GM13977 (cell line): ENCODE data around the gene PCGF5.

Experiments
- DNase-seq: peaks from one replicate; pipeline ENCODE4 v3.0.0; 2012; ENCODE audit warnings: low spot score
- in situ Hi-C: fragments of 300-500 bp; cut with MboI; formaldehyde crosslinking; loops from one replicate; pipeline ENCODE4 v1.12.0; 2022; ENCODE audit warnings: low sequenced_read_pairs, low pct_unique_long_range_greater_than_20kb, mixed read lengths, inconsistent platforms; ENCODE audit not compliant: unreplicated experiment
- TF ChIP-seq, protein P1 (sequence below): IDR thresholded peaks from 2 replicates; pipeline ENCODE4 v1.5.1; 2012; ENCODE audit warnings: mild to moderate bottlenecking, control low read depth; ENCODE audit not compliant: insufficient read depth; ENCODE audit errors: extremely low read depth, missing control alignments

Gene PCGF5

DNA sequence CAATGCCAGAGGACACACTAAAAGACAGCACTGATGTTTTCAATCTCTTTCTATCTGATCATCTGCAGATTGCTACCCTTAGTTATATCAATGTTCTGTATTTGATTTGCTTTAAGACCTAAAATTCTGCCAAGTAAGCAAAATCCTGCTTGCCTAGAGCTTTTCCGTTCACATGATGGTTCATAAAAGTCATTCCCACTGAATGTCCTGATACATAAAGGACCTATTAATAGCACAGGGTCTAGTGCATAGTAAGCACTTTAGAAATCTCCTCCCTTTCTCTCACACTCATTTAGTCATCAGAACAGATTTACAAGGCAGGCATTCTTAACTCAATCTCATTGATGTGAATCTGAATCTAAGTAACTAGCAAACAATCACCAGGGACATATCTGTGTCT lies 68.8 kb downstream of the PCGF5 start:
- in situ Hi-C loops: no loop called here
- TF ChIP-seq, protein P1, sequence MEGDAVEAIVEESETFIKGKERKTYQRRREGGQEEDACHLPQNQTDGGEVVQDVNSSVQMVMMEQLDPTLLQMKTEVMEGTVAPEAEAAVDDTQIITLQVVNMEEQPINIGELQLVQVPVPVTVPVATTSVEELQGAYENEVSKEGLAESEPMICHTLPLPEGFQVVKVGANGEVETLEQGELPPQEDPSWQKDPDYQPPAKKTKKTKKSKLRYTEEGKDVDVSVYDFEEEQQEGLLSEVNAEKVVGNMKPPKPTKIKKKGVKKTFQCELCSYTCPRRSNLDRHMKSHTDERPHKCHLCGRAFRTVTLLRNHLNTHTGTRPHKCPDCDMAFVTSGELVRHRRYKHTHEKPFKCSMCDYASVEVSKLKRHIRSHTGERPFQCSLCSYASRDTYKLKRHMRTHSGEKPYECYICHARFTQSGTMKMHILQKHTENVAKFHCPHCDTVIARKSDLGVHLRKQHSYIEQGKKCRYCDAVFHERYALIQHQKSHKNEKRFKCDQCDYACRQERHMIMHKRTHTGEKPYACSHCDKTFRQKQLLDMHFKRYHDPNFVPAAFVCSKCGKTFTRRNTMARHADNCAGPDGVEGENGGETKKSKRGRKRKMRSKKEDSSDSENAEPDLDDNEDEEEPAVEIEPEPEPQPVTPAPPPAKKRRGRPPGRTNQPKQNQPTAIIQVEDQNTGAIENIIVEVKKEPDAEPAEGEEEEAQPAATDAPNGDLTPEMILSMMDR: no peak
- no peak for DNase-seq

DNA sequence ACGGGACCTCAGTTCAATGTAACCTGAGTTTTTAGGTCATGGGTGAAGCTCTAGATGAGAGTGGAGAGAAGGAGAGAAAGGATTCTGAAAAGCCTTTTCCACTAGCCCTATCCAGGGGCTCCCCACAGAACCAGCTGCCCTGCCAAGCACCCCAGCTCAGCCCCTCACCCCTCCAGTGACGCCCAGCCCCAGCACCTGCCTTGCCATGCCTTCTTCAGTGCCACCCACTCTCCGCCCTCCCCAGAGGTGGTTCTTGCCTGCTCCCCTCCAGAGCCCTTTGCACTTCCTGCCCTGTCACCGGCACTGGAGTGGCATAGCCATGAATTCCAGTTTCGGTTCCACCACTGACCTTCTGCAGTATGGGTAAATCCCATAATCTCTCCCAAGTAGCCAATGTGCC lies 70.1 kb downstream of the PCGF5 start:
- no peak for DNase-seq
- in situ Hi-C loops: no loop called here
- TF ChIP-seq, protein P1: no peak

DNA sequence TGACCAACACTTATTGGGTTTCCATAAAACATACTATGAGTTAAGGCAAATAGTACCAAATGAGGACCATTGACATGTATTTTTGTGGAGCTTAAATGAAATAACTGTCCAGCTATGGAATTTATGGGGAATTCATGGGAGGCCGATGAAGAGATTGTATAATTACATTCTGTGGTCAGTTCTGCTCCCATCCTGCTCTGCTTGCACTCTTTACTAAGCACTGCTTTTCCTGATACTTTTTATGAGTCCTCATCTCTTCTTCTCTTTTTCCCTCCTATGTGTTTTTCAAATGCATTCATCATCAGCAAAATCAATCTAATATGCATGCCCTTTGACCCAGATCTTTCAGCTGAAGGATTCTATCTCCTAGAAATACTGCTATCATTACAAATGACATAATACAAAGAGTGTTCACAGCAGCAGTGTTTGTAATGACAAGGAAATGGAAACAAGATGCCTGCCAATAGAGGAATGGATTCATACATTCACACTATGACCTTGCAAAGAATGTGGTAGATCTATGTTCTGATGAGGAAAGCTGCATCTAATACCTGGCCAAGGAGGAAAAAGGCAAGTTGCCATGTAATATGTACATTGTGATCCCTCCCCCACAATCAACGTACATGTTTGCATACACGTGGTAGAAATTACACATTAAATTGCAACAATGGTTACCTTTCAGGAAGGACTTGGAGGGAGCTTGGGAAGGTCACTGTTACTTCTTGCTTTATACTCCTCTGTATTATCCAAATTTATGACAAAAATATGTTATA lies 73.9 kb downstream of the PCGF5 start:
- no peak for DNase-seq
- TF ChIP-seq, protein P1: no peak
- in situ Hi-C loops: no loop called here

DNA sequence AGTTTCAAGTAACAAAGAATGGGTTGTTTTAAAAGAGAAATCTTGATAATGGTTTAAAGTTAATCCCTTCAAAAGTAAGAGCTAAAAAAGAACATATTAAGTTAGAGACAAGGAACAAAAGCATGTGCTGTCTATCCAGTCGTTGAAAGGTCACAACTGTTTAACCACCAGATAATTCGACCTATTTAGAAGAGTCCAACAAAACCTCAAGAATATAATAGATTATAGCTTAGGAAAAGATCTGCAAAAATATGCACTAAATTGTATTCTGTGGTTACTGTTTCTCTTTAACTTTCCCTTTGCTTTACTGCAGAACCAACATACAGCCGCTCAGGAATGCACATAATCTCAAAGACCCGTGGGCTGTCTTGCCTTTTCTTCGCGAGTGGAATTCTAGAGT lies 74.9 kb downstream of the PCGF5 start:
- in situ Hi-C loops: no loop called here
- TF ChIP-seq, protein P1: no peak
- DNase-seq: no peak

DNA sequence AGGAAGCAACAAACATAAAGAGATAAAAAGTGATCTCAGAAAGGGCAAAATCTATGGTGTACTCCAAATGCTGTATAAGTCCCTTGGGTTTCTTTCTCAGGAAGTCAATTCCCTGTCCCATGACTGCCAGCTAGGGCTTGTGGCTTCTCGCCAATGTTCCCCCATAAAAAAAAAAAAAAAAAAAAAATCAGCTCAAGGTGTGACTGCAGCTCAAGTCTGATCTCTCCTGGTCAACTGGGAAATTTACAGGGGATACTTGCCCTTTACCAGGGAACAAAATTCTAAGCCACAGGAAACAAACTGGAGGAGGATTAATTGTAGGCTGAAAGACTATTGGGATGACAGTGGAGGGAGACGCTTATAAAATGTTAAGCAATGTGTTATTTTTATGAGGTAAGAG lies 76.0 kb downstream of the PCGF5 start:
- DNase-seq: no peak
- in situ Hi-C loops: no loop called here
- TF ChIP-seq, protein P1: peak; percentile 38

DNA sequence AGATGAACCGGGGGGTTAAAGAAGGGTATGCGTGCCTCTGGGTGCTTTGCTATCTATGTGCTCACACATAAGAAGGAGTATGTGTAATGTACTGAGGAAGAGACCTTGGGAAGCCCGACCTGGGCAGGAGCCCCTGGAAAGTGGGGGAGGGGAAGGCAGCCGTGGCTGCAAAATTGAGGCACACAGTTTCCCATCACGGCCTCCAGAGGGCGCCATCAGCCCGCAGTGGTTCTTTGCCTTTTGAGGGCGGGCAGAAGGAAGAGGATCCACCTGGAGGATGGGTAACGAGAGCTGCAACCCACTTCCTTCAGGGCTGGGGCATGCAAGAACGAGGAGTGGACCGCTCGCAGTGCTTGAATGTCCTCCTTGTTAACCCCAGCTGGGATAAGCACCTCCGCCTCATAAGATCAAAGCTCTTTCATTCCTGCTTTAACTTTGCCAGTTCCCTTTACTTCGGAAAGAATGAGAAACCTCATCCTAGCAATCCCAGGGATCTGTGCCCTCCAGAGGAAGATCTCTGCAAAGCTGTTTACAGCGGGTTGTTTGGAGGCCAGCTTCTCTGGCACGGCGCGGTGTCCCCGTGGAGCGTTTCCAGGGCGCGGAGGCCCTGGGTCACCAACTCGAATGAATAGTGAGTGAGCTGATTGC lies 77.9 kb downstream of the PCGF5 start:
- peak; percentile 80 for DNase-seq
- TF ChIP-seq, protein P1: peak; percentile 88
- in situ Hi-C loops: no loop called here
